Measurements from ENCODE around the gene NELFB. TPM values are rescaled to one million over a fixed set of nuclear protein-coding genes. Genes with fewer than 3 reads are reported as not detected.
"Not testable (repeated sequence)": the region's sequence is repeated elsewhere in the genome, so short reads cannot be mapped to it uniquely, and the experiment has no call there.

NELFB gene
- total RNA-seq, 1 experiment from 2014 or later: 71.7 TPM

DNA sequence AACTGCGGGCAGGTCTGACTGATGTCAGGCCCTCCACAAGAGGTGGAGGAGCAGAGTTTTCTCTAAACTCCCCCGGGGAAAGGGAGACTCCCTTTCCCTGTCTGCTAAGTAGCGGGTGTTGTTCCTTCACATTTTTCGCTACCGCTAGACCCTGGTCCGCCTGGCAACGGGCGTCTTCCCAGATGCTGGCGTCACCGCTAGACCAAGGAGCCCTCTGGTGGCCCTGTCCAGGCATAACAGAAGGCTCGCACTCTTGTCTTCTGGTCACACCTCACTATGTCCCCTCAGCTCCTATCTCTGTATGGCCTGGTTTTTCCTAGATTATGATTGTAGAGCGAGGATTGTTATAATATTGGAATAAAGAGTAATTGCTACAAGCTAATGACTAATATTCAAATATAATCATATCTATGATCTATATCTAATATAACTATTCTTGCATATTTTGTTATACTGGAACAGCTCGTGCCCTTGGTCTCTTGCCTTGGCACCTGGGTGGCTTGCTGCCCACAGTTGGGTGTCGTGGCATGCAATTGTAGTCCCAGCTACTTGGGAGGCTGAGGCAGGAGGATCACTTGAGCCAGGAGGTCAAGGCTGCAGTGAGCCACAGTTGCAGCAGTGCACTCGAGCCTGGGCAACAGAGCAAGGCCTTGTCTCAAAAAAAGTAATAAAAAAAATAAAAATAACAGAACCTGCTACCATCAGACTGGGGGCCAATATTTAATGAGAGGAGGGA is 7.2 kb downstream of the NELFB start:
- H4K5ac ChIP-seq (ENCODE audit: insufficient read length, low read depth, low read length); H3K4ac ChIP-seq (ENCODE audit: low read depth, low read length); H3K79me1 ChIP-seq (ENCODE audit: insufficient read depth, low read depth, low read length, poor library complexity, severe bottlenecking); H2BK12ac ChIP-seq (ENCODE audit: insufficient read length, low read depth, low read length); H3T11ph ChIP-seq (ENCODE audit: low read length); H2BK20ac ChIP-seq (ENCODE audit: low read depth, low read length, poor library complexity, severe bottlenecking); H3K27me3 Mint-ChIP-seq (ENCODE audit: low read depth); H3K9me3 Mint-ChIP-seq; DNase-seq; H2BK120ac ChIP-seq (ENCODE audit: low read depth, low read length, poor library complexity, severe bottlenecking); H3K23ac ChIP-seq (ENCODE audit: insufficient read length, low read depth, low read length); H2BK5ac ChIP-seq (ENCODE audit: insufficient read length, low read length); H4K20me1 ChIP-seq (ENCODE audit: control insufficient read depth, insufficient read depth, insufficient read length); H2AFZ ChIP-seq (ENCODE audit: low read length); H4K8ac ChIP-seq (replicated peaks; ENCODE audit: insufficient read length, low read depth, low read length); H2AK5ac ChIP-seq (ENCODE audit: insufficient read length, low read length); H3K9ac ChIP-seq (ENCODE audit: extremely low read depth, insufficient read length, low read length); H4K91ac ChIP-seq (ENCODE audit: insufficient read length, low read depth, low read length); H3K4me1 Mint-ChIP-seq; H3K18ac ChIP-seq (ENCODE audit: insufficient read length, low read depth, low read length); H3K79me2 ChIP-seq (ENCODE audit: insufficient read depth, low read length); H2BK15ac ChIP-seq (ENCODE audit: low read depth, low read length); H3K9me3 ChIP-seq (ENCODE audit: control insufficient read depth, low read depth, low read length); H3K56ac ChIP-seq (ENCODE audit: insufficient read length, low read depth, low read length); H3K27me3 ChIP-seq (ENCODE audit: insufficient read depth, low read length); H3K27ac ChIP-seq (ENCODE audit: insufficient read length, low read depth, low read length); H3K4me2 ChIP-seq (ENCODE audit: insufficient read depth, insufficient read length, low read length); H3K14ac ChIP-seq (ENCODE audit: insufficient read depth, low read length); H3K23me2 ChIP-seq (ENCODE audit: insufficient read length, low read depth, low read length, poor library complexity, severe bottlenecking); H3K27ac Mint-ChIP-seq; H3K4me1 ChIP-seq (ENCODE audit: insufficient read depth, low read length); H3K4me3 Mint-ChIP-seq: not testable (repeated sequence)
- H3K36me3 Mint-ChIP-seq (ENCODE audit: insufficient read depth in 1 of 3, low read depth in 3 of 3): peaks cover 10 to 46% (median 36%) of the 10 kb centered on the region in 3 experiments; a peak in 6 of 7 replicates
- TF ChIP-seq, protein P1, sequence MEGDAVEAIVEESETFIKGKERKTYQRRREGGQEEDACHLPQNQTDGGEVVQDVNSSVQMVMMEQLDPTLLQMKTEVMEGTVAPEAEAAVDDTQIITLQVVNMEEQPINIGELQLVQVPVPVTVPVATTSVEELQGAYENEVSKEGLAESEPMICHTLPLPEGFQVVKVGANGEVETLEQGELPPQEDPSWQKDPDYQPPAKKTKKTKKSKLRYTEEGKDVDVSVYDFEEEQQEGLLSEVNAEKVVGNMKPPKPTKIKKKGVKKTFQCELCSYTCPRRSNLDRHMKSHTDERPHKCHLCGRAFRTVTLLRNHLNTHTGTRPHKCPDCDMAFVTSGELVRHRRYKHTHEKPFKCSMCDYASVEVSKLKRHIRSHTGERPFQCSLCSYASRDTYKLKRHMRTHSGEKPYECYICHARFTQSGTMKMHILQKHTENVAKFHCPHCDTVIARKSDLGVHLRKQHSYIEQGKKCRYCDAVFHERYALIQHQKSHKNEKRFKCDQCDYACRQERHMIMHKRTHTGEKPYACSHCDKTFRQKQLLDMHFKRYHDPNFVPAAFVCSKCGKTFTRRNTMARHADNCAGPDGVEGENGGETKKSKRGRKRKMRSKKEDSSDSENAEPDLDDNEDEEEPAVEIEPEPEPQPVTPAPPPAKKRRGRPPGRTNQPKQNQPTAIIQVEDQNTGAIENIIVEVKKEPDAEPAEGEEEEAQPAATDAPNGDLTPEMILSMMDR (conservative IDR thresholded peaks at IDR 0.05): peak; percentile 66
- WGBS (ENCODE audit: extremely low coverage, insufficient read length, low lambda C conversion rate): no CpG with 5 or more reads among the region's 15 CpGs

All from H9 (cell line).